Measurements from ENCODE around the gene FLAD1. TPM values are rescaled to one million over a fixed set of nuclear protein-coding genes. Genes with fewer than 3 reads are reported as not detected.

FLAD1 gene
- total RNA-seq, 2 donors from 2014 or later = 18.3 to 21.6 TPM

- no peak for DNase-seq (ENCODE audit: low spot score)
- intact Hi-C loops (cut with DNase I) = no loop called here
Measured at GRCh38 chr1:154948079-154948478, 35.1 kb upstream of the FLAD1 start.

- no peak for DNase-seq (ENCODE audit: low spot score)
- intact Hi-C loops (cut with DNase I) = no loop called here
Measured at GRCh38 chr1:154951901-154952657, 31.1 kb upstream of the FLAD1 start.

- no peak for DNase-seq (ENCODE audit: low spot score)
- intact Hi-C loops (cut with DNase I) = no loop called here
Measured at GRCh38 chr1:154952664-154953063, 30.5 kb upstream of the FLAD1 start.

- intact Hi-C loops (cut with DNase I) = loop anchor here in 1 of 2 donors (1.0 kb wide), 1 partner anchor 49 kb away; the partner anchor contains the start of gene ZBTB7B
Measured at GRCh38 chr1:154953611-154954038, 29.5 kb upstream of the FLAD1 start.

GRCh38 chr1:154954541-154954940 is 28.6 kb upstream of the FLAD1 start:
- intact Hi-C loops (cut with DNase I) = loop anchor here in 1 of 2 donors (1.0 kb wide), 1 partner anchor 48 kb away; the partner anchor contains the start of gene ZBTB7B
- no peak for DNase-seq (ENCODE audit: low spot score)

More at GRCh38 chr1:154953611-154954038, 29.5 kb upstream of the FLAD1 start:
- no peak for DNase-seq (ENCODE audit: low spot score)

- intact Hi-C loops (cut with DNase I) = no loop called here
- no peak for DNase-seq (ENCODE audit: low spot score)
Measured at GRCh38 chr1:154955039-154955717, 28.0 kb upstream of the FLAD1 start.

- no peak for DNase-seq (ENCODE audit: low spot score)
- intact Hi-C loops (cut with DNase I) = no loop called here
Measured at GRCh38 chr1:154955718-154956543, 27.2 kb upstream of the FLAD1 start, which contains the start of gene PBXIP1. Gene PBXIP1, minus strand, starts transcription at chr1:154956099. Its CDS starts 2,378 bp downstream, at chr1:154953721.

- no peak for DNase-seq (ENCODE audit: low spot score)
- intact Hi-C loops (cut with DNase I) = no loop called here
Measured at GRCh38 chr1:154956544-154956941, 26.6 kb upstream of the FLAD1 start.

GRCh38 chr1:154957091-154957657 is 26.0 kb upstream of the FLAD1 start:
- intact Hi-C loops (cut with DNase I) = no loop called here
- DNase-seq (ENCODE audit: low spot score) = no peak

GRCh38 chr1:154958036-154958435 is 25.1 kb upstream of the FLAD1 start:
- DNase-seq (ENCODE audit: low spot score) = no peak
- intact Hi-C loops (cut with DNase I) = no loop called here

- intact Hi-C loops (cut with DNase I) = no loop called here
- no peak for DNase-seq (ENCODE audit: low spot score)
Measured at GRCh38 chr1:154958681-154959425, 24.3 kb upstream of the FLAD1 start.

GRCh38 chr1:154959426-154959780 is 23.7 kb upstream of the FLAD1 start:
- intact Hi-C loops (cut with DNase I) = no loop called here
- no peak for DNase-seq (ENCODE audit: low spot score)

GRCh38 chr1:154960446-154961136 is 22.6 kb upstream of the FLAD1 start:
- DNase-seq (ENCODE audit: low spot score) = no peak
- intact Hi-C loops (cut with DNase I) = loop anchor here in 1 of 2 donors (5.0 kb wide), 1 partner anchor 47 kb away; no protein-coding TSS in a partner anchor

GRCh38 chr1:154961207-154962155 is 21.7 kb upstream of the FLAD1 start, which contains the start of gene PYGO2:
Gene PYGO2, minus strand, starts transcription at chr1:154961782. Its CDS starts 206 bp downstream, at chr1:154961576.
- intact Hi-C loops (cut with DNase I) = loop anchor here in 1 of 2 donors (5.0 kb wide), 1 partner anchor 46 kb away; no protein-coding TSS in a partner anchor
- DNase-seq (ENCODE audit: low spot score) = peak; percentile 95

- intact Hi-C loops (cut with DNase I) = loop anchor here in 1 of 2 donors (5.0 kb wide), 1 partner anchor 45 kb away; no protein-coding TSS in a partner anchor
Measured at GRCh38 chr1:154962156-154962749, 20.9 kb upstream of the FLAD1 start.

GRCh38 chr1:154962795-154963330 is 20.3 kb upstream of the FLAD1 start:
- intact Hi-C loops (cut with DNase I) = loop anchor here in 1 of 2 donors (5.0 kb wide), 1 partner anchor 44 kb away; no protein-coding TSS in a partner anchor
- DNase-seq (ENCODE audit: low spot score) = no peak

More at GRCh38 chr1:154962156-154962749, 20.9 kb upstream of the FLAD1 start:
- DNase-seq (ENCODE audit: low spot score) = no peak
